Activated naive CD4-positive, alpha-beta T cell (primary cell): ENCODE measurements around the gene PIK3CD.
A peak's percentile ranks its signal among the peaks of the same experiment; 100 is the strongest.
"Not testable (repeated sequence)": the region's sequence is repeated elsewhere in the genome, so short reads cannot be mapped to it uniquely, and the experiment has no call there.

ENCODE experiments used
- DNase-seq, 4 experiments: peaks; one replicate each; lab custom pipeline; 2025; lab: John Stamatoyannopoulos, UW

Gene PIK3CD

GRCh38 chr1:9689011-9689706 is 37.6 kb downstream of the PIK3CD start:
- peak; percentile 40 to 87 (median 76) for DNase-seq

GRCh38 chr1:9689971-9690381 is 38.4 kb downstream of the PIK3CD start:
- DNase-seq, result peak in 1 of 4 experiments; percentile 14

GRCh38 chr1:9690440-9691107 is 39.0 kb downstream of the PIK3CD start:
- no peak for DNase-seq

GRCh38 chr1:9691108-9691445 is 39.5 kb downstream of the PIK3CD start:
- no peak for DNase-seq

- DNase-seq, result no peak
These were observed 40.2 kb downstream of the PIK3CD start for GRCh38 chr1:9691691-9692090.

- DNase-seq, result no peak
These were observed 45.3 kb downstream of the PIK3CD start for GRCh38 chr1:9696793-9697192.

GRCh38 chr1:9699361-9699760 is 47.8 kb downstream of the PIK3CD start:
- DNase-seq, result no peak

GRCh38 chr1:9700340-9700739 is 48.8 kb downstream of the PIK3CD start:
- DNase-seq, result no peak

GRCh38 chr1:9701665-9702064 is 50.1 kb downstream of the PIK3CD start:
- DNase-seq, result no peak

GRCh38 chr1:9703165-9703509 is 51.6 kb downstream of the PIK3CD start:
- DNase-seq, result no peak

GRCh38 chr1:9703681-9704080 is 52.1 kb downstream of the PIK3CD start:
- no peak for DNase-seq

- no peak for DNase-seq
These were observed 54.0 kb downstream of the PIK3CD start for GRCh38 chr1:9705337-9706093.

GRCh38 chr1:9706178-9706577 is 54.6 kb downstream of the PIK3CD start:
- no peak for DNase-seq

GRCh38 chr1:9710037-9710436 is 58.5 kb downstream of the PIK3CD start:
- DNase-seq, result no peak

GRCh38 chr1:9711466-9712020 is 60.0 kb downstream of the PIK3CD start:
- no peak for DNase-seq

GRCh38 chr1:9712767-9713166 is 61.2 kb downstream of the PIK3CD start:
- DNase-seq, result not testable (repeated sequence)

- no peak for DNase-seq
These were observed 62.8 kb downstream of the PIK3CD start for GRCh38 chr1:9714257-9714718.

- peak in 2 of 4 experiments; percentile 44 to 45 for DNase-seq
These were observed 64.2 kb downstream of the PIK3CD start for GRCh38 chr1:9715536-9716226.

- no peak for DNase-seq
These were observed 65.1 kb downstream of the PIK3CD start for GRCh38 chr1:9716404-9717192.

- peak; percentile 37 to 85 (median 67) for DNase-seq
These were observed 65.9 kb downstream of the PIK3CD start for GRCh38 chr1:9717193-9718005.
